Cerebellar nuclear complex (tissue), 1 donor: ENCODE measurements around the gene TPSAB1.
"Not testable (repeated sequence)": the region's sequence is repeated elsewhere in the genome, so short reads cannot be mapped to it uniquely, and the experiment has no call there.

ENCODE experiments used
- DNase-seq, 2 experiments: peaks; one replicate each; lab custom pipeline; 2025; lab: John Stamatoyannopoulos, UW

Gene TPSAB1

GRCh38 chr16:1223355-1224214 lies 16.9 kb upstream of the TPSAB1 start:
- no peak for DNase-seq

GRCh38 chr16:1224558-1224957 lies 15.9 kb upstream of the TPSAB1 start:
- no peak for DNase-seq

- no peak for DNase-seq
Observed at GRCh38 chr16:1225051-1225451, 15.5 kb upstream of the TPSAB1 start, which contains the start of gene TPSG1. TPSG1 (minus strand) TSS chr16:1225268; CDS start chr16:1225252, 16 bp downstream.

- not testable (repeated sequence) for DNase-seq
Observed at GRCh38 chr16:1225728-1226311, 14.7 kb upstream of the TPSAB1 start.

- DNase-seq = not testable (repeated sequence)
Observed at GRCh38 chr16:1226692-1227091, 13.8 kb upstream of the TPSAB1 start.

- not testable (repeated sequence) for DNase-seq
Observed at GRCh38 chr16:1228227-1228626, 12.3 kb upstream of the TPSAB1 start.

GRCh38 chr16:1229476-1229875 lies 11.0 kb upstream of the TPSAB1 start:
- DNase-seq = not testable (repeated sequence)

GRCh38 chr16:1230084-1230470 lies 10.4 kb upstream of the TPSAB1 start, which contains the start of gene TPSB2:
TPSB2 (minus strand) TSS chr16:1230184; CDS start chr16:1229951, 233 bp downstream.
- DNase-seq = not testable (repeated sequence)

- DNase-seq = not testable (repeated sequence)
Observed at GRCh38 chr16:1230471-1231212, 9.9 kb upstream of the TPSAB1 start.

GRCh38 chr16:1231301-1231700 lies 9.2 kb upstream of the TPSAB1 start:
- DNase-seq = not testable (repeated sequence)

GRCh38 chr16:1232049-1232748 lies 8.3 kb upstream of the TPSAB1 start:
- not testable (repeated sequence) for DNase-seq

GRCh38 chr16:1236659-1237058 lies 3.8 kb upstream of the TPSAB1 start:
- DNase-seq = not testable (repeated sequence)

GRCh38 chr16:1237990-1238389 lies 2.5 kb upstream of the TPSAB1 start:
- no peak for DNase-seq

- DNase-seq = not testable (repeated sequence)
Observed at GRCh38 chr16:1238909-1239308, 1.6 kb upstream of the TPSAB1 start.

GRCh38 chr16:1239575-1239974 lies 930 bp upstream of the TPSAB1 start:
- DNase-seq = not testable (repeated sequence)

GRCh38 chr16:1241081-1241480 lies 576 bp downstream of the TPSAB1 start:
- not testable (repeated sequence) for DNase-seq

GRCh38 chr16:1243363-1243762 lies 2.9 kb downstream of the TPSAB1 start:
- not testable (repeated sequence) for DNase-seq

GRCh38 chr16:1243907-1244850 lies 3.7 kb downstream of the TPSAB1 start:
- not testable (repeated sequence) for DNase-seq

- DNase-seq = no peak
Observed at GRCh38 chr16:1244881-1245280, 4.4 kb downstream of the TPSAB1 start.

- no peak for DNase-seq
Observed at GRCh38 chr16:1245452-1246020, 5.0 kb downstream of the TPSAB1 start.
